Transverse colon (tissue), 4 donors: ENCODE data around the gene HAP1.

ENCODE experiments used
- CTCF ChIP-seq, 5 experiments: fragments of 200-600 bp in 3 of 5; fragments of 450-650 bp in 2 of 5; sonication (generic) in 3 of 5; IDR thresholded peaks; 1 replicate in 2 of 5; 2 replicates in 3 of 5; pipeline ENCODE4 v1.5.1; 2016 to 2017; ENCODE audit warnings: antibody characterized with exemption in 5 of 5, inconsistent platforms in 3 of 5, mild to moderate bottlenecking in 2 of 5, moderate library complexity in 1 of 5
- EP300 ChIP-seq: sonication (generic); formaldehyde crosslinking; IDR thresholded peaks from one replicate; pipeline ENCODE4 v1.6.1; 2017; ENCODE audit warnings: antibody characterized with exemption, low read depth
- POLR2A ChIP-seq: fragments of 450-650 bp; IDR thresholded peaks from one replicate; pipeline ENCODE4 v1.6.1; 2016; ENCODE audit warnings: antibody characterized with exemption, mild to moderate bottlenecking, moderate library complexity
- POLR2AphosphoS5 ChIP-seq, 3 donors: sonication (generic); formaldehyde crosslinking; IDR thresholded peaks; one replicate each; pipeline ENCODE4 v1.6.1; 2016; ENCODE audit warnings: antibody characterized with exemption in 3 of 3

GRCh38 chr17:41735744-41736143, 1.3 kb upstream of the HAP1 start:
- TF ChIP-seq CTCF (IDR thresholded peaks at IDR 0.05) = no peak
- no peak for TF ChIP-seq EP300
- TF ChIP-seq POLR2AphosphoS5 (IDR thresholded peaks at IDR 0.05) = no peak
- TF ChIP-seq POLR2A = no peak
